ENCODE data around the gene SIGLEC12. TPM values are rescaled to one million over a fixed set of nuclear protein-coding genes. Genes with fewer than 3 reads are reported as not detected.

SIGLEC12 gene
- 1.1 TPM for polyA plus RNA-seq

GRCh38 chr19:51501594-51502263 is at the start of gene SIGLEC12:
Gene SIGLEC12, minus strand, starts transcription at chr19:51501800. Its CDS starts 67 bp downstream, at chr19:51501733.
- peaks cover 0 to 9% (median 1%) of the 10 kb centered on the region in 3 donors for H3K9me3 Mint-ChIP-seq
- peaks cover 2% of the 10 kb centered on the region for H3K27me3 Mint-ChIP-seq
- H3K27ac Mint-ChIP-seq: no peak within 1 kb of the TSS
- peaks cover 8 to 12% (median 11%) of the 10 kb centered on the region in 3 donors for H3K4me1 Mint-ChIP-seq
- H3K36me3 Mint-ChIP-seq: peaks cover 4% of the 10 kb centered on the region
- peak within 1 kb of the TSS in 2 of 4 donors; percentile 69 to 72 for H3K4me3 Mint-ChIP-seq

GRCh38 chr19:51550848-51551672 is 49.5 kb upstream of the SIGLEC12 start:
- H3K4me3 Mint-ChIP-seq: peak overlapping the region; percentile 97 to 100 (median 98)
- H3K27ac Mint-ChIP-seq: peak overlapping the region; percentile 86 to 97 (median 97)
- H3K27me3 Mint-ChIP-seq: peaks cover 1% of the 10 kb centered on the region
- H3K9me3 Mint-ChIP-seq: peaks cover 0 to 6% (median 0%) of the 10 kb centered on the region in 3 donors
- H3K4me1 Mint-ChIP-seq: peaks cover 32 to 57% (median 51%) of the 10 kb centered on the region in 3 donors
- peaks cover 24% of the 10 kb centered on the region for H3K36me3 Mint-ChIP-seq

- Mint-ChIP-seq H3K4me1 (peaks cover 32 to 61% (median 56%) of the 10 kb centered on the region in 3 donors), H3K36me3 (peaks cover 16% of the 10 kb centered on the region), H3K4me3 (peak overlapping the region; percentile 97 to 100 (median 98)), H3K9me3 (peaks cover 0 to 2% (median 0%) of the 10 kb centered on the region in 3 donors), H3K27me3 (peaks cover under 1% of the 10 kb centered on the region), H3K27ac (peak overlapping the region; percentile 86 to 97 (median 97))
Observed at GRCh38 chr19:51549533-51550324, 48.1 kb upstream of the SIGLEC12 start.

- peaks cover 0 to 2% (median 0%) of the 10 kb centered on the region in 3 donors for H3K9me3 Mint-ChIP-seq
- peak overlapping the region; percentile 86 to 97 (median 97) for H3K27ac Mint-ChIP-seq
- H3K4me3 Mint-ChIP-seq: peak overlapping the region; percentile 97 to 100 (median 98)
- H3K36me3 Mint-ChIP-seq: peaks cover 11% of the 10 kb centered on the region
- H3K27me3 Mint-ChIP-seq: no peaks in the 10 kb centered on the region
- peaks cover 37 to 57% (median 51%) of the 10 kb centered on the region in 3 donors for H3K4me1 Mint-ChIP-seq
Observed at GRCh38 chr19:51548891-51549305, 47.3 kb upstream of the SIGLEC12 start.

GRCh38 chr19:51548213-51548651 is 46.6 kb upstream of the SIGLEC12 start:
- Mint-ChIP-seq H3K27ac (peak overlapping the region; percentile 81 to 97 (median 94)), H3K27me3 (peaks cover under 1% of the 10 kb centered on the region), H3K36me3 (peaks cover 11% of the 10 kb centered on the region), H3K4me1 (peaks cover 40 to 54% (median 53%) of the 10 kb centered on the region in 3 donors), H3K4me3 (peak overlapping the region; percentile 64 to 94 (median 88)), H3K9me3 (peaks cover 0 to 2% (median 0%) of the 10 kb centered on the region in 3 donors)

- Mint-ChIP-seq H3K36me3 (peaks cover 12% of the 10 kb centered on the region), H3K27me3 (peaks cover 2% of the 10 kb centered on the region), H3K9me3 (peaks cover 0 to 2% (median 0%) of the 10 kb centered on the region in 3 donors), H3K4me1 (peaks cover 40 to 52% (median 48%) of the 10 kb centered on the region in 3 donors), H3K4me3 (peak overlapping the region; percentile 64 to 94 (median 88)), H3K27ac (peak overlapping the region; percentile 81 to 97 (median 94))
Observed at GRCh38 chr19:51547397-51548212, 46.0 kb upstream of the SIGLEC12 start.

- peaks cover 40 to 58% (median 52%) of the 10 kb centered on the region in 3 donors for H3K4me1 Mint-ChIP-seq
- H3K9me3 Mint-ChIP-seq: peaks cover 0 to 2% (median 0%) of the 10 kb centered on the region in 3 donors
- peaks cover 2% of the 10 kb centered on the region for H3K27me3 Mint-ChIP-seq
- H3K36me3 Mint-ChIP-seq: peaks cover 15% of the 10 kb centered on the region
- peak overlapping the region; percentile 81 to 97 (median 94) for H3K27ac Mint-ChIP-seq
- peak overlapping the region; percentile 64 to 94 (median 88) for H3K4me3 Mint-ChIP-seq
Observed at GRCh38 chr19:51546650-51547396, 45.2 kb upstream of the SIGLEC12 start.

GRCh38 chr19:51546107-51546649 is 44.6 kb upstream of the SIGLEC12 start:
- Mint-ChIP-seq H3K4me3 (peak overlapping the region; percentile 64 to 94 (median 84)), H3K9me3 (no peaks in the 10 kb centered on the region), H3K36me3 (peaks cover 11% of the 10 kb centered on the region), H3K27ac (peak overlapping the region in 1 of 3 donors; percentile 81), H3K4me1 (peaks cover 40 to 60% (median 50%) of the 10 kb centered on the region in 3 donors), H3K27me3 (peaks cover 2% of the 10 kb centered on the region)

GRCh38 chr19:51544038-51544437 is 42.4 kb upstream of the SIGLEC12 start:
- H3K27ac Mint-ChIP-seq: no peak overlapping the region

GRCh38 chr19:51542699-51543098 is 41.1 kb upstream of the SIGLEC12 start:
- Mint-ChIP-seq H3K9me3 (no peaks in the 10 kb centered on the region), H3K4me1 (peaks cover 29 to 41% (median 36%) of the 10 kb centered on the region in 3 donors), H3K36me3 (peaks cover 4% of the 10 kb centered on the region), H3K27me3 (peaks cover 2% of the 10 kb centered on the region), H3K4me3 (no peak overlapping the region), H3K27ac (peak overlapping the region in 1 of 3 donors; percentile 80)

More at GRCh38 chr19:51544038-51544437, 42.4 kb upstream of the SIGLEC12 start:
- peaks cover 36 to 53% (median 45%) of the 10 kb centered on the region in 3 donors for H3K4me1 Mint-ChIP-seq
- peaks cover 6% of the 10 kb centered on the region for H3K36me3 Mint-ChIP-seq
- peak overlapping the region in 2 of 4 donors; percentile 36 to 55 for H3K4me3 Mint-ChIP-seq
- no peaks in the 10 kb centered on the region for H3K9me3 Mint-ChIP-seq
- H3K27me3 Mint-ChIP-seq: peaks cover 2% of the 10 kb centered on the region

- Mint-ChIP-seq H3K27ac (peak overlapping the region in 1 of 3 donors; percentile 3), H3K4me1 (peaks cover 20 to 33% (median 26%) of the 10 kb centered on the region in 3 donors), H3K4me3 (no peak overlapping the region), H3K36me3 (peaks cover 4% of the 10 kb centered on the region), H3K27me3 (peaks cover 2% of the 10 kb centered on the region), H3K9me3 (peaks cover 0 to 2% (median 0%) of the 10 kb centered on the region in 3 donors)
Observed at GRCh38 chr19:51541458-51542357, 40.1 kb upstream of the SIGLEC12 start.
